ENCODE results near the gene LRRC14B. TPM values are rescaled to one million over a fixed set of nuclear protein-coding genes. Genes with fewer than 3 reads are reported as not detected.

The LRRC14B gene
- total RNA-seq, 1 experiment from 2014 or later: not detected

DNA sequence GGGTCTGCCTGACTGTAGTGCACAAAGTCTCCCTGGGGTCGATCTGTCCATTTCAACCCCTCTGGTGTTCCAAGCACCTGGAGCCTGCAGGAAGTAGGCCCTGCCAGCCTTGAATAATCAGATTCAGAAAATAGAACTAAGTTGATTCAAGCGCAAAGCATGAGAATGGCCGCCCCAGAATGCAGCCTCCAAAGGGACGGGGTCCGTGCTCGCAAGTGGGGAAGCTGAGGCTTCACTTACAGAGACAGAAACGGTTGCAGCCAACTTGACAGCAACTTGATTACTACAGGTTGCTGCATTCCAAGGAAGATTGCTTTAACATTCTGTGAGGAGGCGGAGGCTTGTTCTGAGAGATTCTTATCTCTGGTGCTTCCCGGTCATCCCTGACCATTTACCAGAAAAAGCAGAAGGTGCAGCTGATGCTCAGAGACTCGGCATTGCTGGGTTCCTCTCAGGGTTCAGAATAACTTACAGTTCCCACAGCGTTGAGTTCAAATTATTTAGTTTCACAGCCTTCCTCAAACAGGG lies 14.9 kb upstream of the LRRC14B start:
- Histone ChIP-seq H3K27me3 (replicated peaks; ENCODE audit: insufficient read depth, low read depth, low read length, poor library complexity) (peaks cover 13% of the 10 kb centered on the region), H3K9me3 (ENCODE audit: low read depth, low read length, poor library complexity, severe bottlenecking) (no peaks in the 10 kb centered on the region), H3K4me3 (ENCODE audit: low read depth, low read length, poor library complexity, severe bottlenecking) (no peak overlapping the region), H3K36me3 (ENCODE audit: insufficient read depth, low read length, poor library complexity, severe bottlenecking) (no peaks in the 10 kb centered on the region), H3K4me1 (ENCODE audit: insufficient read depth, low read length, poor library complexity, severe bottlenecking) (no peaks in the 10 kb centered on the region), H3K27ac (ENCODE audit: low read depth, low read length, poor library complexity, severe bottlenecking) (no peak overlapping the region)
- no peak for DNase-seq (ENCODE audit: low spot score)
- BruUV-seq (replicated peaks): no TSS peak
- no peak for TF ChIP-seq CTCF (conservative IDR thresholded peaks at IDR 0.05; ENCODE audit: low read depth, low read length)
- no peak for TF ChIP-seq EZH2 (IDR thresholded peaks at IDR 0.05; ENCODE audit: borderline replicate concordance, low read depth, low read length, poor library complexity, severe bottlenecking)
- POLR2A ChIA-PET (ENCODE audit: low non-redundant PET): no interaction called here
- intact Hi-C loops (cut with micrococcal nuclease; ENCODE audit: unreplicated experiment): no loop called here
- CTCF ChIA-PET: no interaction called here

DNA sequence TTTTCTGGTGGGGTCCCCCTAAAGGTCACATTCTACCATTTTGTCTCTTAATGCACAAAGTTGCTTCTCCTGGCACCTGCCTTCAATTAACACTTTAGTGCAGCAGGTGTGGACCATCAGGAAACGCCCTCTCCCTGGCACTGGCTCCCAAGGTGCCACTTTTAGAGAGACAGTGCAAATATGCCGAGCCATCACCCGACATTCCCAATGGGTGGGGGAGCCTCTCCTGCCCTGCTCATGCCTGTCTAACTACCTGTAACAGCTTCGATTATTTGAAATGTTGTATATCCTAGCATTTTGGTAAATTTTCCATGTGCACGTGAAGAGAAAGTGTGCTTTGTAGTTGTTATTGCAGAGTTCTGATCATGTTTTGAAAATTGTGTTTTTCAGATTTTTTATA lies 13.2 kb upstream of the LRRC14B start:
- POLR2A ChIA-PET (ENCODE audit: low non-redundant PET): no interaction called here
- no TSS peak for BruUV-seq (replicated peaks)
- TF ChIP-seq EZH2 (IDR thresholded peaks at IDR 0.05; ENCODE audit: borderline replicate concordance, low read depth, low read length, poor library complexity, severe bottlenecking): no peak
- no peak for TF ChIP-seq CTCF (conservative IDR thresholded peaks at IDR 0.05; ENCODE audit: low read depth, low read length)
- Histone ChIP-seq H3K9me3 (ENCODE audit: low read depth, low read length, poor library complexity, severe bottlenecking) (no peaks in the 10 kb centered on the region), H3K4me3 (ENCODE audit: low read depth, low read length, poor library complexity, severe bottlenecking) (no peak overlapping the region), H3K27me3 (replicated peaks; ENCODE audit: insufficient read depth, low read depth, low read length, poor library complexity) (peaks cover 13% of the 10 kb centered on the region), H3K36me3 (ENCODE audit: insufficient read depth, low read length, poor library complexity, severe bottlenecking) (no peaks in the 10 kb centered on the region), H3K4me1 (ENCODE audit: insufficient read depth, low read length, poor library complexity, severe bottlenecking) (no peaks in the 10 kb centered on the region), H3K27ac (ENCODE audit: low read depth, low read length, poor library complexity, severe bottlenecking) (no peak overlapping the region)
- intact Hi-C loops (cut with micrococcal nuclease; ENCODE audit: unreplicated experiment): no loop called here
- no peak for DNase-seq (ENCODE audit: low spot score)
- CTCF ChIA-PET: no interaction called here

- Histone ChIP-seq H3K9me3 (ENCODE audit: low read depth, low read length, poor library complexity, severe bottlenecking) (no peaks in the 10 kb centered on the region), H3K4me3 (ENCODE audit: low read depth, low read length, poor library complexity, severe bottlenecking) (no peak overlapping the region), H3K4me1 (ENCODE audit: insufficient read depth, low read length, poor library complexity, severe bottlenecking) (no peaks in the 10 kb centered on the region), H3K36me3 (ENCODE audit: insufficient read depth, low read length, poor library complexity, severe bottlenecking) (no peaks in the 10 kb centered on the region), H3K27ac (ENCODE audit: low read depth, low read length, poor library complexity, severe bottlenecking) (no peak overlapping the region), H3K27me3 (replicated peaks; ENCODE audit: insufficient read depth, low read depth, low read length, poor library complexity) (peaks cover 13% of the 10 kb centered on the region)
- ChIA-PET CTCF (no interaction called here), POLR2A (ENCODE audit: low non-redundant PET) (no interaction called here)
- no TSS peak for BruUV-seq (replicated peaks)
- intact Hi-C loops (cut with micrococcal nuclease; ENCODE audit: unreplicated experiment): no loop called here
- TF ChIP-seq CTCF (conservative IDR thresholded peaks at IDR 0.05; ENCODE audit: low read depth, low read length): no peak
- no peak for TF ChIP-seq EZH2 (IDR thresholded peaks at IDR 0.05; ENCODE audit: borderline replicate concordance, low read depth, low read length, poor library complexity, severe bottlenecking)
- no peak for DNase-seq (ENCODE audit: low spot score)
Measured at GRCh38 chr5:179401-179800, 11.9 kb upstream of the LRRC14B start.

Measured in A673 (cell line).